ENCODE data around the gene LCNL1. TPM values are rescaled to one million over a fixed set of nuclear protein-coding genes. Genes with fewer than 3 reads are reported as not detected.

The LCNL1 gene
- total RNA-seq, 1 experiment from 2014 or later = not detected

DNA sequence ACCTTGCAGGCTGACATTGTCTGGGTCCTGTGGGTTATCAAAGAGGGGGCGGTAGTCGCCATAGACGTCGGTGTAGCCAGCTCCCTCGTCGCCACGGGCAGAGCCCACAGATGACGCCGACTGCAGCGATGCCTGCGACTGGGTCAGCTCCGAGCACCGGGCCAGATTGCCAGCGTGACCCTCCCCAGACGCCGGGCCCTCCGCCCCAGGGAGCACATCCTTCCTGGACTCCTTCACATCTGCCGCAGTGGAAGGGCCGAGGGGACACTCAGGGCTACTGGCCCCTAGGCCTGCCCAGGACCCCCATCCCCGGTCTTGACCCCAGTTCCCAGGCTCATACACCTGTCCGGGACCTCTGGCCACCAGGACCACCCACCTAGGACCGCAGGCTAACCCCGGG is 31.4 kb downstream of the LCNL1 start:
- DNase-seq (ENCODE audit: unreplicated experiment) = no peak
- intact Hi-C loops (cut with micrococcal nuclease) = no loop called here
- Mint-ChIP-seq H3K9me3 (ENCODE audit: unreplicated experiment) (no peaks in the 10 kb centered on the region), H3K4me3 (ENCODE audit: unreplicated experiment) (no peak overlapping the region), H3K4me1 (ENCODE audit: insufficient read depth, unreplicated experiment) (no peaks in the 10 kb centered on the region), H3K27me3 (ENCODE audit: insufficient read depth, unreplicated experiment) (no peaks in the 10 kb centered on the region), H3K27ac (ENCODE audit: low read depth, unreplicated experiment) (no peak overlapping the region), H3K36me3 (ENCODE audit: insufficient read depth, unreplicated experiment) (peaks cover 23% of the 10 kb centered on the region)
- ChIA-PET CTCF (interaction anchor here (1.8 kb wide), 1 partner anchor 16 kb away, joined by 6 read pairs; no protein-coding TSS in a partner anchor), POLR2A (no interaction called here)
- no TSS peak for BruUV-seq (replicated peaks)
- TF ChIP-seq, protein P1, sequence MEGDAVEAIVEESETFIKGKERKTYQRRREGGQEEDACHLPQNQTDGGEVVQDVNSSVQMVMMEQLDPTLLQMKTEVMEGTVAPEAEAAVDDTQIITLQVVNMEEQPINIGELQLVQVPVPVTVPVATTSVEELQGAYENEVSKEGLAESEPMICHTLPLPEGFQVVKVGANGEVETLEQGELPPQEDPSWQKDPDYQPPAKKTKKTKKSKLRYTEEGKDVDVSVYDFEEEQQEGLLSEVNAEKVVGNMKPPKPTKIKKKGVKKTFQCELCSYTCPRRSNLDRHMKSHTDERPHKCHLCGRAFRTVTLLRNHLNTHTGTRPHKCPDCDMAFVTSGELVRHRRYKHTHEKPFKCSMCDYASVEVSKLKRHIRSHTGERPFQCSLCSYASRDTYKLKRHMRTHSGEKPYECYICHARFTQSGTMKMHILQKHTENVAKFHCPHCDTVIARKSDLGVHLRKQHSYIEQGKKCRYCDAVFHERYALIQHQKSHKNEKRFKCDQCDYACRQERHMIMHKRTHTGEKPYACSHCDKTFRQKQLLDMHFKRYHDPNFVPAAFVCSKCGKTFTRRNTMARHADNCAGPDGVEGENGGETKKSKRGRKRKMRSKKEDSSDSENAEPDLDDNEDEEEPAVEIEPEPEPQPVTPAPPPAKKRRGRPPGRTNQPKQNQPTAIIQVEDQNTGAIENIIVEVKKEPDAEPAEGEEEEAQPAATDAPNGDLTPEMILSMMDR (IDR thresholded peaks at IDR 0.05; ENCODE audit: unreplicated experiment) = no peak

DNA sequence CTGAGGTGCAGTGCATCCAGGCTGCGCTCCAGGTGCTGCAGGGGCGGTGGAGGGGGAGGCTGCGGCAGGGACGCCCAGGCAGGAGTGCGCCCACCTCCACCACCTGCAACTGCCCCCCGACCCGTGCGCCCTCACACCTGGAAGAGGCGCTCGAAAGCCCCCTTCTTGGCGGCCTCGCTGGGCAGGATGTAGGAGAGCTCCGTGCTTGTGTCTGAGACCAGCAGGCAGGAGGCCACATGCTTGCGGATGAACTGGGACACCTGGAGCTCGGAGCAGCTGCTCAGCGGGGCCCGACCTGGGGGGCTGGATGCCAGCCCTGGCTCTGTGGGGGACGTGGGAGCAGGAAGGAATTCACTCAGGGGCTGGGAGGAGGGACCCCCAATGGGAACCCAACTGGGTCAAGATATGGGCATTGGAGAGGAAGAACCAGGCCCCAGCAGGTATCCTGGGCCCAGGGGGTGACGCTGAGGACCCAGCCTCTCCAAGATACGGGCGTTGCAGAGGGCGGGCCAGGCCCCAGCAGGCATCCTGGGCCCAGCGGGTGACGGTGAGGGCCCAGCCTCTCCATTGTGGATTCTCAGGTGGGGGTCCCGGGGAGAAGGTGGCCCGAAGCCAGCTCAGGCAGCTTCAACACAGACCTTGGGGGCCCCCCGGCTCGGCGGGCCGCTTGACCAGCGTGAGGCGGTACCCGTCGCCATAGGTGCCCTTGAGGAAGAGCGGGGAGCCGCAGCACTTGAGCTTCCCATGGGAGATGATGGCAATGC is 32.2 kb downstream of the LCNL1 start:
- BruUV-seq (replicated peaks) = no TSS peak
- Mint-ChIP-seq H3K4me3 (ENCODE audit: unreplicated experiment) (no peak overlapping the region), H3K27ac (ENCODE audit: low read depth, unreplicated experiment) (no peak overlapping the region), H3K36me3 (ENCODE audit: insufficient read depth, unreplicated experiment) (peaks cover 23% of the 10 kb centered on the region), H3K27me3 (ENCODE audit: insufficient read depth, unreplicated experiment) (no peaks in the 10 kb centered on the region), H3K4me1 (ENCODE audit: insufficient read depth, unreplicated experiment) (no peaks in the 10 kb centered on the region), H3K9me3 (ENCODE audit: unreplicated experiment) (no peaks in the 10 kb centered on the region)
- intact Hi-C loops (cut with micrococcal nuclease) = no loop called here
- ChIA-PET CTCF (interaction anchor here (0.5 to 1.8 kb wide), 2 partner anchors 15 to 24 kb away, joined by 4 to 6 read pairs; no protein-coding TSS in a partner anchor), POLR2A (no interaction called here)
- no peak for DNase-seq (ENCODE audit: unreplicated experiment)
- TF ChIP-seq, protein P1 (IDR thresholded peaks at IDR 0.05; ENCODE audit: unreplicated experiment) = no peak

DNA sequence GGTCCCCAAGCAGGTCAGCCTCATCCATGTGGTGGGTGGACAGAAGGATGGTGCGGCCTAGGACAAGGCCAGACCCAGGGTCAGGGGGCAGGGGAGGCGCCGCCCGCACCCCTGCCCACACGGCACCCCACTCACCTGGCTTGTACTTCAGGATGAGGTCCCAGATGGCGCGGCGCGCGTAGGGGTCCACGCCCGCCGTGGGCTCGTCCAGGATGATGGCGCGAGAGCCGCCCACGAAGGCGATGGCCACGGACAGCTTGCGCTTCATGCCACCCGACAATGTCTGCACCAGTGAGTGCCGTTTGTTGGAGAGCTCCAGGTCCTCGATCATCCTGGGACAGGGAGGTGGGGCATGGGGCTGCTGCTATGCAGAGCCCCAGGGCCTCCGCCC is 32.7 kb downstream of the LCNL1 start:
- BruUV-seq (replicated peaks) = no TSS peak
- H3K9me3 Mint-ChIP-seq (ENCODE audit: unreplicated experiment) = no peaks in the 10 kb centered on the region
- TF ChIP-seq, protein P1 (IDR thresholded peaks at IDR 0.05; ENCODE audit: unreplicated experiment) = no peak
- H3K27ac Mint-ChIP-seq (ENCODE audit: low read depth, unreplicated experiment) = no peak overlapping the region
- no peaks in the 10 kb centered on the region for H3K27me3 Mint-ChIP-seq (ENCODE audit: insufficient read depth, unreplicated experiment)
- ChIA-PET CTCF (interaction anchor here (0.5 to 1.8 kb wide), 2 partner anchors 14 to 23 kb away, joined by 4 to 6 read pairs; no protein-coding TSS in a partner anchor), POLR2A (no interaction called here)
- H3K36me3 Mint-ChIP-seq (ENCODE audit: insufficient read depth, unreplicated experiment) = peaks cover 23% of the 10 kb centered on the region
- no peaks in the 10 kb centered on the region for H3K4me1 Mint-ChIP-seq (ENCODE audit: insufficient read depth, unreplicated experiment)
- intact Hi-C loops (cut with micrococcal nuclease) = no loop called here
- DNase-seq (ENCODE audit: unreplicated experiment) = no peak
- no peak overlapping the region for H3K4me3 Mint-ChIP-seq (ENCODE audit: unreplicated experiment)

DNA sequence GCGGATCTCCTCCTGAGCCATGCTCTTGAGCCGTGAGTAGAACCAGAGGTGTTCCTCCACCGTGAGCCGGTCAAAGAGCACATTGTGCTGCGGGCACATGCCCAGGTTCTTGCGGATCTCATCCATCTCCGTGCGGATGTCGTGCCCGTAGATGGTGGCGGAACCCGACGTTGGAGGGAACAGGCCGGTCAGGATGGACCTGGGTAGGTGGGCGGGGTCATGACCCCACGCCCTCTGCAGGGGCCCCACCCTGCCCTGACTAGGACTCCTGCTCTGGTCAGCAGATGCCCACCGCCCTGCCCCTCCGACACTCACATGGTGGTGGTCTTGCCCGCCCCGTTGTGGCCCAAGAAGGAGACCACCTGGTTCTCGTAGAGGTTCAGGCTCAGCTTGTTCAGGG is 33.2 kb downstream of the LCNL1 start:
- intact Hi-C loops (cut with micrococcal nuclease) = no loop called here
- no peak overlapping the region for H3K4me3 Mint-ChIP-seq (ENCODE audit: unreplicated experiment)
- DNase-seq (ENCODE audit: unreplicated experiment) = no peak
- H3K4me1 Mint-ChIP-seq (ENCODE audit: insufficient read depth, unreplicated experiment) = no peaks in the 10 kb centered on the region
- peaks cover 22% of the 10 kb centered on the region for H3K36me3 Mint-ChIP-seq (ENCODE audit: insufficient read depth, unreplicated experiment)
- TF ChIP-seq, protein P1 (IDR thresholded peaks at IDR 0.05; ENCODE audit: unreplicated experiment) = no peak
- H3K9me3 Mint-ChIP-seq (ENCODE audit: unreplicated experiment) = no peaks in the 10 kb centered on the region
- H3K27ac Mint-ChIP-seq (ENCODE audit: low read depth, unreplicated experiment) = no peak overlapping the region
- POLR2A ChIA-PET = no interaction called here
- BruUV-seq (replicated peaks) = no TSS peak
- H3K27me3 Mint-ChIP-seq (ENCODE audit: insufficient read depth, unreplicated experiment) = no peaks in the 10 kb centered on the region
- CTCF ChIA-PET = no interaction called here
